Astrocyte (in vitro differentiated cells and primary cell): ENCODE data around the gene CCDC175.

Experiments
- EZH2 ChIP-seq: IDR thresholded peaks from 2 replicates; pipeline ENCODE4 v1.6.1; 2012; ENCODE audit warnings: mild to moderate bottlenecking, low read length, inconsistent platforms; ENCODE audit not compliant: insufficient read depth
- TF ChIP-seq, protein P1 (sequence below): IDR thresholded peaks from 2 replicates; pipeline ENCODE4 v1.5.1; 2011; ENCODE audit warnings: low read depth, mild to moderate bottlenecking, inconsistent platforms, low read length, moderate library complexity; ENCODE audit not compliant: insufficient read depth

- TF ChIP-seq, protein P1, sequence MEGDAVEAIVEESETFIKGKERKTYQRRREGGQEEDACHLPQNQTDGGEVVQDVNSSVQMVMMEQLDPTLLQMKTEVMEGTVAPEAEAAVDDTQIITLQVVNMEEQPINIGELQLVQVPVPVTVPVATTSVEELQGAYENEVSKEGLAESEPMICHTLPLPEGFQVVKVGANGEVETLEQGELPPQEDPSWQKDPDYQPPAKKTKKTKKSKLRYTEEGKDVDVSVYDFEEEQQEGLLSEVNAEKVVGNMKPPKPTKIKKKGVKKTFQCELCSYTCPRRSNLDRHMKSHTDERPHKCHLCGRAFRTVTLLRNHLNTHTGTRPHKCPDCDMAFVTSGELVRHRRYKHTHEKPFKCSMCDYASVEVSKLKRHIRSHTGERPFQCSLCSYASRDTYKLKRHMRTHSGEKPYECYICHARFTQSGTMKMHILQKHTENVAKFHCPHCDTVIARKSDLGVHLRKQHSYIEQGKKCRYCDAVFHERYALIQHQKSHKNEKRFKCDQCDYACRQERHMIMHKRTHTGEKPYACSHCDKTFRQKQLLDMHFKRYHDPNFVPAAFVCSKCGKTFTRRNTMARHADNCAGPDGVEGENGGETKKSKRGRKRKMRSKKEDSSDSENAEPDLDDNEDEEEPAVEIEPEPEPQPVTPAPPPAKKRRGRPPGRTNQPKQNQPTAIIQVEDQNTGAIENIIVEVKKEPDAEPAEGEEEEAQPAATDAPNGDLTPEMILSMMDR = no peak
- no peak for TF ChIP-seq EZH2
Measured at GRCh38 chr14:59510001-59510400, 66.6 kb downstream of the CCDC175 start.
